Activated CD8-positive, alpha-beta memory T cell treated with anti-CD3 and anti-CD28 coated beads for 36 hours (primary cell): ENCODE results near the gene PRPF38A. TPM values are rescaled to one million over a fixed set of nuclear protein-coding genes. Genes with fewer than 3 reads are reported as not detected.

Experiments used
- CTCF ChIA-PET: fragments of 350-600 bp; sonication (Branson Sonifier 250); formaldehyde crosslinking; loops from one replicate; lab custom pipeline; 2021; ENCODE audit warnings: antibody characterized with exemption; lab: Charles Lee
- POLR2A ChIA-PET: fragments of 350-600 bp; sonication (Branson Sonifier 250); formaldehyde crosslinking; loops from one replicate; lab custom pipeline; 2021; ENCODE audit warnings: antibody characterized with exemption; lab: Charles Lee
- total RNA-seq, 2 experiments: library from RNA; stranded (reverse); gene quantifications; one replicate each; pipeline ENCODE4 v1.2.3, GENCODE V29; 2021

PRPF38A gene
- total RNA-seq, 2 experiments from 2014 or later: 117 to 121 TPM

- CTCF ChIA-PET: no interaction called here
- POLR2A ChIA-PET: no interaction called here
Measured at GRCh38 chr1:52435650-52436049, 31.2 kb downstream of the PRPF38A start.

GRCh38 chr1:52436817-52437216 is 32.4 kb downstream of the PRPF38A start:
- ChIA-PET CTCF (no interaction called here), POLR2A (no interaction called here)

GRCh38 chr1:52439976-52440375 is 35.6 kb downstream of the PRPF38A start:
- POLR2A ChIA-PET: no interaction called here
- CTCF ChIA-PET: interaction anchor here (0.9 kb wide), 1 partner anchor 23 kb away, joined by 3 read pairs; no protein-coding TSS in a partner anchor

- POLR2A ChIA-PET: no interaction called here
- CTCF ChIA-PET: no interaction called here
Measured at GRCh38 chr1:52444463-52444862, 40.1 kb downstream of the PRPF38A start.

GRCh38 chr1:52454127-52454526 is 49.7 kb downstream of the PRPF38A start:
- POLR2A ChIA-PET: no interaction called here
- CTCF ChIA-PET: no interaction called here

- POLR2A ChIA-PET: no interaction called here
- CTCF ChIA-PET: no interaction called here
Measured at GRCh38 chr1:52454779-52455178, 50.4 kb downstream of the PRPF38A start.

- POLR2A ChIA-PET: interaction anchor here (0.6 kb wide), 1 partner anchor 337 kb away, joined by 3 read pairs; no protein-coding TSS in a partner anchor
Measured at GRCh38 chr1:52455686-52456085, 51.3 kb downstream of the PRPF38A start.

GRCh38 chr1:52460694-52461093 is 56.3 kb downstream of the PRPF38A start:
- ChIA-PET POLR2A (no interaction called here), CTCF (interaction anchor here (0.6 kb wide), 1 partner anchor 208 kb away, joined by 3 read pairs; no protein-coding TSS in a partner anchor)

More at GRCh38 chr1:52455686-52456085, 51.3 kb downstream of the PRPF38A start:
- CTCF ChIA-PET: interaction anchor here (0.5 kb wide), 1 partner anchor 1288 kb away, joined by 3 read pairs; no protein-coding TSS in a partner anchor

- ChIA-PET POLR2A (no interaction called here), CTCF (no interaction called here)
Measured at GRCh38 chr1:52461821-52462220, 57.4 kb downstream of the PRPF38A start.

- POLR2A ChIA-PET: no interaction called here
- CTCF ChIA-PET: interaction anchor here (0.7 kb wide), 1 partner anchor 24 kb away, joined by 3 read pairs; no protein-coding TSS in a partner anchor
Measured at GRCh38 chr1:52463891-52464290, 59.5 kb downstream of the PRPF38A start.

- ChIA-PET CTCF (interaction anchor here (0.6 to 0.7 kb wide), 2 partner anchors 136 to 671 kb away, joined by 3 to 5 read pairs; no protein-coding TSS in a partner anchor), POLR2A (no interaction called here)
Measured at GRCh38 chr1:52469108-52469507, 64.7 kb downstream of the PRPF38A start.

Other genes with a start within 250 kb of the PRPF38A start
- 10 to 100 TPM; 35.9 to 37.2 TPM for gene CC2D1B, start 38.4 kb upstream of the PRPF38A start, total RNA-seq
- 10 to 100 TPM; 42.0 to 43.7 TPM for gene ORC1, start 179 bp upstream of the PRPF38A start, total RNA-seq
- 10 to 100 TPM; 43.8 to 50.2 TPM for gene TUT4, start 148.5 kb downstream of the PRPF38A start, total RNA-seq
- 10 to 100 TPM; 26.6 to 27.8 TPM for gene GPX7, start 197.8 kb downstream of the PRPF38A start, total RNA-seq
- 10 to 100 TPM; 13.0 to 13.1 TPM for gene SHISAL2A, start 228.6 kb downstream of the PRPF38A start, total RNA-seq